Activated T-cell treated with anti-CD3 and anti-CD28 coated beads for 1 hour (primary cell): Measurements from ENCODE around the gene ARHGAP26.
"Not testable (repeated sequence)": the region's sequence is repeated elsewhere in the genome, so short reads cannot be mapped to it uniquely, and the experiment has no call there.

ENCODE experiments used
- DNase-seq: peaks from one replicate; pipeline ENCODE4 v3.0.0-alpha.2; 2020; ENCODE audit warnings: low read depth

The ARHGAP26 gene

GRCh38 chr5:142994218-142994617 lies 224.0 kb downstream of the ARHGAP26 start:
- no peak for DNase-seq

DNA sequence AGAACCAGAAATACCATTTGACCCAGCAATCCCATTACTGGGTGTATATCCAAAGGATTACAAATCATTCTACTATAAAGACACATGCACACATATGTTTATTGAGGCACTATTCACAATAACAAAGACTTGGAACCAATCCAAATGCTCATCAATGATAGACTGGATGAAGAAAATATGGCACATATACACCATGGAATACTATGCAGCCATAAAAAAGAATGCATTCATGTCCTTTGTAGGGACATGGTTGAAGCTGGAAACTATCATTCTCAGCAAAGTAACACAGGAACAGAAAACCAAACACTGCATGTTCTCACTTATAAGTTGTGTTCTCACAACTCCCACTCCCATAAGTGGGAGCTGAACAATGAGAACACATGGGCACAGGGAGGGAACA lies 225.4 kb downstream of the ARHGAP26 start:
- not testable (repeated sequence) for DNase-seq

DNA sequence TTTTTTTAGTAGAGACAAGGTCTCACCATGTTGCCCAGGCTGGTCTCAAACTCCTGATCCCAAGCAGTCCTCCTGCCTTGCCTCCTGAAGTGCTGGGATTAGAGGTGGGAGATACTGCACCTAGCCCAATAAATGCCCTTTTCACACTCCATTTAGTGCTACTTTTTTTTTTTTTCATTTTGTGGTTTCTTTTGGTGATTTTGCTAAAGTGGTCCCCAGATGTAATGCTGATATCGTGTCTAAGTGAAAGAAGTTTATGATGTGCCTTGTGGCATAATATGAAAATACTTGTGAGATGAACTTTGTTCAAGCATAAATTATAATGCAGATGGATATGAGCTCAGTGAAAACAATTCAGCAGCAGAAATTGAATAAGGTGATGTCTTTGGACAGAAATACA lies 227.4 kb downstream of the ARHGAP26 start:
- DNase-seq, result no peak

GRCh38 chr5:142998316-142999020 lies 228.3 kb downstream of the ARHGAP26 start:
- DNase-seq, result no peak

DNA sequence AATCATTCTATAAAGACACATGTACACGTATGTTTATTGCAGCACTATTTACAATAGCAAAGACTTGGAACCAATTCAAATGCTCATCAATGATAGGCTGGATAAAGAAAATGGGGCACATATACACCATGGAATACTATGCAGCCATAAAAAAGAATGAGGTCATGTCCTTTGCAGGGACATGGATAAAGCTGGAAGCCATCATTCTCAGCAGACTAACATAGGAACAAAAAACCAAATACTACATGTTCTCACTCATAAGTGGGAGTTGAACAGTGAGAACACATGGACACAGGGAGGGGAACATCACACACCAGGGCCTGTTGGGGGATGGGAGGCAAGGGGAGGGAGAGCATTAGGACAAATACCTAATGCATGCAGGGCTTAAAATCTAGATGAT lies 230.4 kb downstream of the ARHGAP26 start:
- DNase-seq, result not testable (repeated sequence)

DNA sequence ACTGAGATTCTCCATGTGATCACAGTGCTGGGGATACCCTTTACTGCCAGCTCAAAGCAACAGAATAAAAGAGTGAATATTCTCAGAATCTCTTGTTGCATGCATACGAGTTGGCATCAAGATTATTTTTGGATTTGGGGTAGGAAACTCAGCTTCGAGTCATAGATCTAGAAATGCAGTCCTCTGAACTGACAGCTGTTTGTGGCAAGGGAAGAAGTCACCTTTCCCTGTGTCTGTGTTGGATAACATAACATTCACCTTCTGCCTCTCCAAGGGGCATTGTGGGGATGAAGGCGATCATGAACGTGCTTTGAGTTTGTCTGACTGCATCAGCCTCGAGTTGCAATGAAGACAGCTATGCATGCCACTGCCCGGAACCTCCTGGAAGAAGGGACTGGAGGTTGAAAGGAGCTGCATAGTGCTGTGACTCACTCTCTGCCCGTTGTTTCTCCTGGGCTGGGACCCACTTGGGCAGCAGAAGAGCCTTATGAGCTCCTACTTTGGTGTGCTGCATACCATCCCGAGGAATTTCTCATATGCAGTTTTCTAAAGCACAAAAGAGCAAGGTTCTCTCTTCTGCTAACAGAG lies 231.7 kb downstream of the ARHGAP26 start:
- DNase-seq, result no peak

GRCh38 chr5:143002459-143003327 lies 232.5 kb downstream of the ARHGAP26 start:
- no peak for DNase-seq

- DNase-seq, result no peak
These were observed 233.1 kb downstream of the ARHGAP26 start for GRCh38 chr5:143003328-143003636.

DNA sequence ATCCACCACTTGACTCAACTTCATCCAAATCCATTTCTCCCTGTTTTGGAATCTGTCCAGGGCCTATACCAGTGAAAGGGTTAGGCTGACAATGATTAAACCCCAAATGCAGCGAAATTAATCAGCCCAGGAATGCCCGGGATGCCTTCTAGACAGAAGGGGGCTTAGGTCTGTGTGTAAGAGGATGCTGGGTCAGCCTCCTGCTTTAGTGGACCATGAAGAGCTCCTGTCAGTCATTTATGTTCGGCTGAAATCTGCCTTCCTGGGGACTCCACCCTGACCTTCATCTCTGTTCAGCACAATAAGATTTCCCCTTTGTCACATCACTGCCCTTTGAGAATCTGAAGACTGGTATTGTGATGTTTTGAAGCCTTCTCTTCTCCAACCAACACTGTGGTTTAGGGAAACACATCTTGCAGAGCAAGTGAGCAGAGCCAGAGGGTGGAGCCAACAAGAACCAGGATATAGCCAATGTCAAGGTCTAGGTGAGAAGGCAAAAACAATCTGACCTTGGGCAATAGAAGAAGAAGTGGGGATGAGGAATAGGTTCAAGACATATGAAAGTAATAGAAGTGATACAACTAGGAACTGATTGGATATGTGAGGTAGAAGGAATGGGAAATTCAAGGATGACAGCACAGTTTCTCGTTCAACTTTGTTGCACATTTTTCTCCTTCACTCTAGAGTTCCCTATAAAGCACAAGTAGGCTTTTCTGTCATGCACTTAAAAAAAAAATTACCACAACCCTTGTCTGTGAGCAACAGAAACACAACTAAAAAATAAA lies 234.4 kb downstream of the ARHGAP26 start:
- DNase-seq, result no peak

- DNase-seq, result no peak
These were observed 236.3 kb downstream of the ARHGAP26 start for GRCh38 chr5:143006501-143006900.

- no peak for DNase-seq
These were observed 237.9 kb downstream of the ARHGAP26 start for GRCh38 chr5:143008032-143008431.

GRCh38 chr5:143008809-143009521 lies 238.8 kb downstream of the ARHGAP26 start:
- peak; percentile 29 for DNase-seq

GRCh38 chr5:143010351-143010750 lies 240.2 kb downstream of the ARHGAP26 start:
- DNase-seq, result no peak

- no peak for DNase-seq
These were observed 241.4 kb downstream of the ARHGAP26 start for GRCh38 chr5:143011585-143011984.

GRCh38 chr5:143013176-143013891 lies 243.2 kb downstream of the ARHGAP26 start:
- DNase-seq, result no peak

- no peak for DNase-seq
These were observed 244.0 kb downstream of the ARHGAP26 start for GRCh38 chr5:143014017-143014651.

GRCh38 chr5:143016777-143017516 lies 246.8 kb downstream of the ARHGAP26 start:
- no peak for DNase-seq

DNA sequence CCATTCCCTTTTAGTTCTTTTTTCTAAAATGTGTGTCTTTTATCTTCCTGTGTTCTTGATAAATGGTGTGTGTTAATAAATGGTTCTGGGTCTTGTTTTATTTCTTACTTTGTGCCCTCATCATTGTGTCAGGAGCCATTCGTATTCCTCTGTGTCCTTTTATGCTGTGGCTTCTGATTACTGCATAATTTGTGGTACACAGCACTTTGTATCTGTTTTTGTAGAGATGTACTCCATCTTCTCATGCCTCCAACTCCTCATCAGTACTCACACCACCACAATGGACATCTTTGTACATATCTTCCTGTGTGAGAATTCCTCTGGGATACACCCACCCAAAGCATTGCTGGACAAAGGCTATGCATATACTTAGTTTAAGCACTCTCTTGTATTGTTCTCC lies 247.4 kb downstream of the ARHGAP26 start:
- no peak for DNase-seq

GRCh38 chr5:143017992-143018391 lies 247.8 kb downstream of the ARHGAP26 start:
- DNase-seq, result no peak

DNA sequence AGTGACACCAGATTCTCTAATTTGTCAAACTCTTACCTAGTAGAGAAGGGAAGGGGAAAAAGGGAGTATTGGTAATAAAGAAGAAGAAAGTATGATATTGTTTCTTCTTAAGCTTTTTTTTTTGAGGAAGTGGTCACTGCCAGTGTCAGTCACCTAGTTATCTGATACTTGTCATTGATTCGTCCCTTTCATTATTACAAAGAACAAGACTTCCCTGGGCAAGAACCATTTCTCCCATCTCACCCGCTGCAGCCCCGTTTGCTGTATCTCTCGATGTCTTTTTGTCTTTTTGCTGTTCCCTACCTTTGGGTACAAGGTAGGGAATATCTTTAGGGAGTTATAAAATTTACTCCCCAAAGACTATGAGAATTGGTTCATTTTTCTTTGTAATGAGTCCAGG lies 249.0 kb downstream of the ARHGAP26 start:
- no peak for DNase-seq
